Panc1 (cell line): Measurements from ENCODE around the gene PTPN4. TPM values are rescaled to one million over a fixed set of nuclear protein-coding genes. Genes with fewer than 3 reads are reported as not detected.

Source experiments
- ATAC-seq: fragments of 200-7000 bp; cut with Tn5 transposase; 2 replicates; pipeline ENCODE4 v1.9.1; 2020; ENCODE audit warnings: mild to moderate bottlenecking, moderate library complexity
- BruUV-seq: library from RNA; stranded (reverse); fragments of 400-500 nt; replicated peaks from 2 replicates; lab custom pipeline; 2021; lab: Mats Ljungman, UMichigan
- CTCF ChIA-PET: fragments of 300-600 bp; sonication (Branson Sonifier 250); formaldehyde crosslinking; loops from one replicate; lab custom pipeline; 2022; ENCODE audit warnings: antibody characterized with exemption; lab: Charles Lee
- POLR2A ChIA-PET: fragments of 300-600 bp; sonication (Branson Sonifier 250); formaldehyde crosslinking; loops from one replicate; lab custom pipeline; 2022; ENCODE audit warnings: antibody characterized with exemption; lab: Charles Lee
- DNase-seq: peaks from one replicate; pipeline ENCODE4 v3.0.0-alpha.2; 2010; ENCODE audit warnings: low read depth, low spot score
- H3K27ac ChIP-seq: 2 replicates; pipeline ENCODE4 v1.5.1; 2011; ENCODE audit warnings: mild to moderate bottlenecking, low read length, inconsistent platforms
- H3K27me3 ChIP-seq: fragments of 200-500 bp; sonication (Bioruptor generic); 2 replicates; pipeline ENCODE4 v1.6.0; 2014; ENCODE audit warnings: low read length, inconsistent platforms; ENCODE audit not compliant: control insufficient read depth, insufficient read depth
- H3K36me3 ChIP-seq: fragments of 200-500 bp; sonication (Bioruptor generic); 2 replicates; pipeline ENCODE4 v1.5.1; 2014; ENCODE audit warnings: inconsistent platforms, mild to moderate bottlenecking, low read length, moderate library complexity; ENCODE audit not compliant: control insufficient read depth, insufficient read depth
- H3K4me1 ChIP-seq: 2 replicates; pipeline ENCODE4 v1.5.1; 2011; ENCODE audit warnings: inconsistent platforms, mild to moderate bottlenecking, low read length, moderate library complexity; ENCODE audit not compliant: control insufficient read depth, insufficient read depth
- H3K4me3 ChIP-seq, 2 experiments: 2 replicates each; pipeline ENCODE4 v1.5.1; 2011 to 2012; ENCODE audit warnings: low read depth in 2 of 2, low read length in 2 of 2, mild to moderate bottlenecking in 2 of 2, inconsistent platforms in 1 of 2, moderate library complexity in 1 of 2
- H3K9me3 ChIP-seq: fragments of 200-500 bp; sonication (Bioruptor generic); 2 replicates; pipeline ENCODE4 v1.5.1; 2014; ENCODE audit warnings: low read depth, mild to moderate bottlenecking, inconsistent platforms, low read length, moderate library complexity; ENCODE audit not compliant: control insufficient read depth, insufficient read depth
- POLR2AphosphoS5 ChIP-seq: IDR thresholded peaks from 2 replicates; pipeline ENCODE4 v1.6.1; 2012; ENCODE audit warnings: mild to moderate bottlenecking, low read depth, low read length, moderate library complexity
- REST ChIP-seq, 2 experiments: IDR thresholded peaks; 2 replicates each; pipeline ENCODE4 v1.6.1; 2011 to 2012; ENCODE audit warnings: low read depth in 2 of 2, control low read depth in 1 of 2, low read length in 1 of 2, mild to moderate bottlenecking in 1 of 2, moderate library complexity in 1 of 2; ENCODE audit not compliant: insufficient read depth in 1 of 2
- SIN3A ChIP-seq: IDR thresholded peaks from 2 replicates; pipeline ENCODE4 v1.6.1; 2012; ENCODE audit warnings: low read depth, mild to moderate bottlenecking, low read length, moderate library complexity, borderline replicate concordance; ENCODE audit not compliant: insufficient read depth
- TCF7L2 ChIP-seq: IDR thresholded peaks from 2 replicates; pipeline ENCODE4 v1.6.1; 2011; ENCODE audit warnings: mild to moderate bottlenecking, low read depth, low read length, inconsistent platforms
- in situ Hi-C: cut with HindIII; loops from 2 replicates; pipeline ENCODE4 v1.10.0; 2016; ENCODE audit warnings: low sequenced_read_pairs, low pct_unique_long_range_greater_than_20kb
- intact Hi-C: fragments of 100-400 bp; cut with micrococcal nuclease; formaldehyde crosslinking; loops from one replicate; pipeline ENCODE4 v1.10.0; 2022; ENCODE audit not compliant: unreplicated experiment
- total RNA-seq: library from RNA; stranded (reverse); gene quantifications from one replicate; pipeline ENCODE4 v1.2.1, GENCODE V29; 2021; ENCODE audit not compliant: unreplicated experiment
- TF ChIP-seq, protein P1 (sequence below): fragments of 450-650 bp; IDR thresholded peaks from 2 replicates; pipeline ENCODE4 v1.5.1; 2017; ENCODE audit warnings: mild to moderate bottlenecking

The PTPN4 gene
- total RNA-seq, 1 experiment from 2014 or later: 45.9 TPM

DNA sequence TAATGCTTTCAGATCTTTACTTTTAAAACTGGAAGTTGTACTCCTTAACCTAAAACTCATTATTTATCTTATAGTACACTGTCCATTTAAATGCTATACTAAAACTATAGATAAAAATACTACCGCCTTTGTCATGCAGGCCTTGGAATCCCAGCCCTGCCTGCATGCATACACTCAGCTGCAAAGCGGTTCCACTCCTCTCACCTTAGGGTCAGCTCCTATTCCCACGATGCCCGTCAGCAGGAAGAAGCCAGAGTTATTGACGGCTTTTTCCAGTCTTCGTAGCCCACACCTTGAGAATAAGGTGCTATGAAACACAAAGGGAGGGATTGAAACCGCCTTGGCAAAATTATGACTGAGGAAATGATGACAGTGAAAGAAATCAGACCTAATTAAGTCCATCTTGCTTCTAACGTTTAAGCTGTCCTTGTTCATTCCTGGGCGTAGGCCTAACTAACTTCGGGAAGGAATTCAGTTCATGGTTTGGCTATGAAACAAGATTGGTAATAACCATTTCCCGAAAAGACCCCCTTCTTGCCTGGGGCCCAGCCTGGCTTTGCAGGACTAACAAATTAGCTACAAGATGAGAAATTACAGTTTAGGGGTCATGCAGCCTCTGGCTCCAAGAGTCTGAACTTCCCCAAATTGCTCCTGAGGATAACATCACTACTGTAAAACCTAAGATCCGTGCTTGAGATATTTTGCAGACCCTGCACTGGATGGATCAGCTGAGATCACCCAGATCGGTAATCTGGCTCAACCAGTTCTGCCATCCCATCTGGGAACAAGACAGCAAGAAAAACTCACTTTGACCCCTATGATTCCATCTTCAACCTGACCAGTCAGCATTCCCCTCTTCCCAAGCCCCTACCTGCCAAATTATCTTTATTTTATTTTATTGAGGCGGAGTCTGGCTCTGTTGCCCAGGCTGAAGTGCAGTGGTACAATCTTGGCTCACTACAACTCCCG lies 270.2 kb downstream of the PTPN4 start:
- Histone ChIP-seq H3K36me3 (no peaks in the 10 kb centered on the region), H3K27me3 (no peaks in the 10 kb centered on the region), H3K4me1 (no peaks in the 10 kb centered on the region), H3K9me3 (no peaks in the 10 kb centered on the region), H3K27ac (no peak overlapping the region), H3K4me3 (no peak overlapping the region)
- intact Hi-C loops (no loop called here), in situ Hi-C loops (no loop called here)
- POLR2A ChIA-PET: no interaction called here
- ATAC-seq: no peak
- no peak for DNase-seq
- TF ChIP-seq, protein P1, sequence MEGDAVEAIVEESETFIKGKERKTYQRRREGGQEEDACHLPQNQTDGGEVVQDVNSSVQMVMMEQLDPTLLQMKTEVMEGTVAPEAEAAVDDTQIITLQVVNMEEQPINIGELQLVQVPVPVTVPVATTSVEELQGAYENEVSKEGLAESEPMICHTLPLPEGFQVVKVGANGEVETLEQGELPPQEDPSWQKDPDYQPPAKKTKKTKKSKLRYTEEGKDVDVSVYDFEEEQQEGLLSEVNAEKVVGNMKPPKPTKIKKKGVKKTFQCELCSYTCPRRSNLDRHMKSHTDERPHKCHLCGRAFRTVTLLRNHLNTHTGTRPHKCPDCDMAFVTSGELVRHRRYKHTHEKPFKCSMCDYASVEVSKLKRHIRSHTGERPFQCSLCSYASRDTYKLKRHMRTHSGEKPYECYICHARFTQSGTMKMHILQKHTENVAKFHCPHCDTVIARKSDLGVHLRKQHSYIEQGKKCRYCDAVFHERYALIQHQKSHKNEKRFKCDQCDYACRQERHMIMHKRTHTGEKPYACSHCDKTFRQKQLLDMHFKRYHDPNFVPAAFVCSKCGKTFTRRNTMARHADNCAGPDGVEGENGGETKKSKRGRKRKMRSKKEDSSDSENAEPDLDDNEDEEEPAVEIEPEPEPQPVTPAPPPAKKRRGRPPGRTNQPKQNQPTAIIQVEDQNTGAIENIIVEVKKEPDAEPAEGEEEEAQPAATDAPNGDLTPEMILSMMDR: no peak
- TF ChIP-seq TCF7L2: no peak
- no peak for TF ChIP-seq SIN3A
- no peak for TF ChIP-seq POLR2AphosphoS5
- no peak for TF ChIP-seq REST (IDR thresholded peaks at IDR 0.05; ENCODE audit: insufficient read depth in 1 of 2, low read depth in 2 of 2, low read length in 1 of 2)
- CTCF ChIA-PET: no interaction called here
- no TSS peak for BruUV-seq

DNA sequence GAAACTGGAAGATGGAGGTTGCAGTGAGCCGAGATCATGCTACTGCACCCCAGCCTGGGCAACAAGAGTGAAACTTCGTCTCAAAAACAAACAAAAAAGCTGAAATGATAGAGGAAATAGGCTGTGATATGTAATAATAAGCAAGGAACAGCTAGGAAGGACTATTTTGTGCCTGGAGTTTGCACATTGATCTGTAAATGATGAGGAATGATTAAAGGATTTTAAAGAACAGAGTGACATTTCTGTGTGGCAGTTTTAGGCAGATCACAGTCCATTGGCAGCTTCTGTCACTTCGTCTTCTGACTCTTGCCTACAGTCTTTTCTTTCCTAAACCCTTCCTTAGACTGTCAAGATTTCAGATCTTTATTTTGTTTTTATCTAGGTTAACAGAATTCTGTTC lies 272.6 kb downstream of the PTPN4 start:
- POLR2A ChIA-PET: no interaction called here
- Histone ChIP-seq H3K9me3 (no peaks in the 10 kb centered on the region), H3K27me3 (no peaks in the 10 kb centered on the region), H3K4me3 (no peak overlapping the region), H3K4me1 (no peaks in the 10 kb centered on the region), H3K36me3 (no peaks in the 10 kb centered on the region), H3K27ac (no peak overlapping the region)
- in situ Hi-C loops: no loop called here
- DNase-seq (no peak), ATAC-seq (no peak)
- TF ChIP-seq REST (IDR thresholded peaks at IDR 0.05; ENCODE audit: insufficient read depth in 1 of 2, low read depth in 2 of 2, low read length in 1 of 2): no peak
- TF ChIP-seq TCF7L2: no peak
- TF ChIP-seq, protein P1: no peak
- TF ChIP-seq SIN3A: no peak
- TF ChIP-seq POLR2AphosphoS5: no peak
- CTCF ChIA-PET: no interaction called here
- BruUV-seq: no TSS peak
- intact Hi-C loops: no loop called here
